ENCODE results near the gene MAP4K5. TPM values are rescaled to one million over a fixed set of nuclear protein-coding genes. Genes with fewer than 3 reads are reported as not detected.

MAP4K5 gene
- total RNA-seq, 1 experiment from 2014 or later: 42.7 TPM

DNA sequence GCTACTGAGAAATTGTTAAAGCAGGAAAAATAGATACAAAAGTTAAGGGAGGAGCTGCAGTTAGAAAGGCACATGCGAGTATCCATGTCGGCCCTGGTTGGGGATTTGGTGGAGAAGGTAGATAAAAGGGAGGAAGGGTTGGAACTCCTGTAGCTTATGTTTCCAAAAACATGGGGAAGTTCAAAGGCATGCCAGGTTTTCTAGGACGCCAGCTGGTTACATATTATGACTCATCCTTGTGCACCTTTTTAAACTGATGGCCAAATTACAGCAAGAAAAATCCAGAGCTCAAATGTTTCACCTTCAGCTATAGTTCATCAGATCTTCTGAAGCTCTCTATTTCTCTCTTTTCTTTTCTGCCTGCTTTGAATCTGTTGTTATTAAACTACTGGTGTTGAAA is 13.2 kb upstream of the MAP4K5 start:
- DNase-seq: no peak
- no peaks in the 10 kb centered on the region for H3K36me3 Mint-ChIP-seq (ENCODE audit: insufficient read depth in 1 of 3, low read depth in 3 of 3)

More for the DNA sequence above, 13.2 kb upstream of the MAP4K5 start:
- TF ChIP-seq, protein P1, sequence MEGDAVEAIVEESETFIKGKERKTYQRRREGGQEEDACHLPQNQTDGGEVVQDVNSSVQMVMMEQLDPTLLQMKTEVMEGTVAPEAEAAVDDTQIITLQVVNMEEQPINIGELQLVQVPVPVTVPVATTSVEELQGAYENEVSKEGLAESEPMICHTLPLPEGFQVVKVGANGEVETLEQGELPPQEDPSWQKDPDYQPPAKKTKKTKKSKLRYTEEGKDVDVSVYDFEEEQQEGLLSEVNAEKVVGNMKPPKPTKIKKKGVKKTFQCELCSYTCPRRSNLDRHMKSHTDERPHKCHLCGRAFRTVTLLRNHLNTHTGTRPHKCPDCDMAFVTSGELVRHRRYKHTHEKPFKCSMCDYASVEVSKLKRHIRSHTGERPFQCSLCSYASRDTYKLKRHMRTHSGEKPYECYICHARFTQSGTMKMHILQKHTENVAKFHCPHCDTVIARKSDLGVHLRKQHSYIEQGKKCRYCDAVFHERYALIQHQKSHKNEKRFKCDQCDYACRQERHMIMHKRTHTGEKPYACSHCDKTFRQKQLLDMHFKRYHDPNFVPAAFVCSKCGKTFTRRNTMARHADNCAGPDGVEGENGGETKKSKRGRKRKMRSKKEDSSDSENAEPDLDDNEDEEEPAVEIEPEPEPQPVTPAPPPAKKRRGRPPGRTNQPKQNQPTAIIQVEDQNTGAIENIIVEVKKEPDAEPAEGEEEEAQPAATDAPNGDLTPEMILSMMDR (conservative IDR thresholded peaks at IDR 0.05): no peak
- no peaks in the 10 kb centered on the region for H3K4me1 ChIP-seq (ENCODE audit: insufficient read depth, low read length)
- H3K79me2 ChIP-seq (ENCODE audit: insufficient read depth, low read length): no peaks in the 10 kb centered on the region
- H3K79me1 ChIP-seq (ENCODE audit: insufficient read depth, low read depth, low read length, poor library complexity, severe bottlenecking): no peaks in the 10 kb centered on the region
- H3K9me3 ChIP-seq (ENCODE audit: control insufficient read depth, low read depth, low read length): no peaks in the 10 kb centered on the region
- no peak overlapping the region for H4K5ac ChIP-seq (ENCODE audit: insufficient read length, low read depth, low read length)
- no peak overlapping the region for H3K56ac ChIP-seq (ENCODE audit: insufficient read length, low read depth, low read length)
- H2AK5ac ChIP-seq (ENCODE audit: insufficient read length, low read length): no peak overlapping the region
- no peak overlapping the region for H2BK120ac ChIP-seq (ENCODE audit: low read depth, low read length, poor library complexity, severe bottlenecking)
- Mint-ChIP-seq H3K9me3 (no peaks in the 10 kb centered on the region), H3K27ac (no peak overlapping the region), H3K4me3 (no peak overlapping the region), H3K27me3 (ENCODE audit: low read depth) (no peaks in the 10 kb centered on the region; the same call in 1 of the 2 replicates), H3K4me1 (no peaks in the 10 kb centered on the region)
- H2BK5ac ChIP-seq (ENCODE audit: insufficient read length, low read length): no peak overlapping the region
- H2BK15ac ChIP-seq (ENCODE audit: low read depth, low read length): no peak overlapping the region
- H3K14ac ChIP-seq (ENCODE audit: insufficient read depth, low read length): no peak overlapping the region
- H2BK20ac ChIP-seq (ENCODE audit: low read depth, low read length, poor library complexity, severe bottlenecking): no peak overlapping the region
- H3K18ac ChIP-seq (ENCODE audit: insufficient read length, low read depth, low read length): no peak overlapping the region
- no peaks in the 10 kb centered on the region for H4K20me1 ChIP-seq (ENCODE audit: control insufficient read depth, insufficient read depth, insufficient read length)
- no peak overlapping the region for H4K8ac ChIP-seq (replicated peaks; ENCODE audit: insufficient read length, low read depth, low read length)
- H3K9ac ChIP-seq (ENCODE audit: extremely low read depth, insufficient read length, low read length): no peak overlapping the region
- H3K27ac ChIP-seq (ENCODE audit: insufficient read length, low read depth, low read length): no peak overlapping the region
- H3K27me3 ChIP-seq (ENCODE audit: insufficient read depth, low read length): no peaks in the 10 kb centered on the region
- H2BK12ac ChIP-seq (ENCODE audit: insufficient read length, low read depth, low read length): no peak overlapping the region
- H3K23ac ChIP-seq (ENCODE audit: insufficient read length, low read depth, low read length): no peak overlapping the region
- H3K4ac ChIP-seq (ENCODE audit: low read depth, low read length): no peak overlapping the region
- no peak overlapping the region for H2AFZ ChIP-seq (ENCODE audit: low read length)
- no CpG with 5 or more reads among the region's 3 CpGs for WGBS (ENCODE audit: extremely low coverage, insufficient read length, low lambda C conversion rate)
- no peak overlapping the region for H3T11ph ChIP-seq (ENCODE audit: low read length)
- H3K4me2 ChIP-seq (ENCODE audit: insufficient read depth, insufficient read length, low read length): no peak overlapping the region
- H3K23me2 ChIP-seq (ENCODE audit: insufficient read length, low read depth, low read length, poor library complexity, severe bottlenecking): no peaks in the 10 kb centered on the region
- no peak overlapping the region for H4K91ac ChIP-seq (ENCODE audit: insufficient read length, low read depth, low read length)

Data from H9 (cell line).